ENCODE results near the gene RAVER2.
A peak's percentile ranks its signal among the peaks of the same experiment; 100 is the strongest.
"Not testable (repeated sequence)": the region's sequence is repeated elsewhere in the genome, so short reads cannot be mapped to it uniquely, and the experiment has no call there.

RAVER2 gene

GRCh38 chr1:64744492-64745180, at the start of gene RAVER2:
Gene RAVER2 (plus strand): TSS chr1:64745075. CDS start chr1:64745173, 98 bp downstream.
- peak; percentile 17 for DNase-seq (ENCODE audit: low read depth)

- no peak for DNase-seq (ENCODE audit: low read depth)
Measured at GRCh38 chr1:64696879-64697278, 48.0 kb upstream of the RAVER2 start.

GRCh38 chr1:64699327-64699726, 45.5 kb upstream of the RAVER2 start:
- no peak for DNase-seq (ENCODE audit: low read depth)

- no peak for DNase-seq (ENCODE audit: low read depth)
Measured at GRCh38 chr1:64701071-64701470, 43.8 kb upstream of the RAVER2 start.

GRCh38 chr1:64701886-64702285, 43.0 kb upstream of the RAVER2 start:
- DNase-seq (ENCODE audit: low read depth): no peak

- DNase-seq (ENCODE audit: low read depth): not testable (repeated sequence)
Measured at GRCh38 chr1:64702670-64703069, 42.2 kb upstream of the RAVER2 start.

GRCh38 chr1:64703600-64703999, 41.3 kb upstream of the RAVER2 start:
- DNase-seq (ENCODE audit: low read depth): no peak

- no peak for DNase-seq (ENCODE audit: low read depth)
Measured at GRCh38 chr1:64705591-64705990, 39.3 kb upstream of the RAVER2 start.

- no peak for DNase-seq (ENCODE audit: low read depth)
Measured at GRCh38 chr1:64711266-64711665, 33.6 kb upstream of the RAVER2 start.

GRCh38 chr1:64712049-64712448, 32.8 kb upstream of the RAVER2 start:
- DNase-seq (ENCODE audit: low read depth): no peak

GRCh38 chr1:64715186-64715585, 29.7 kb upstream of the RAVER2 start:
- no peak for DNase-seq (ENCODE audit: low read depth)

GRCh38 chr1:64721135-64721534, 23.7 kb upstream of the RAVER2 start:
- no peak for DNase-seq (ENCODE audit: low read depth)

- no peak for DNase-seq (ENCODE audit: low read depth)
Measured at GRCh38 chr1:64721576-64722145, 23.2 kb upstream of the RAVER2 start.

GRCh38 chr1:64727861-64728260, 17.0 kb upstream of the RAVER2 start:
- DNase-seq (ENCODE audit: low read depth): no peak

GRCh38 chr1:64733581-64734286, 11.1 kb upstream of the RAVER2 start:
- no peak for DNase-seq (ENCODE audit: low read depth)

GRCh38 chr1:64734287-64734652, 10.6 kb upstream of the RAVER2 start:
- DNase-seq (ENCODE audit: low read depth): no peak

- not testable (repeated sequence) for DNase-seq (ENCODE audit: low read depth)
Measured at GRCh38 chr1:64740687-64741086, 4.2 kb upstream of the RAVER2 start.

GRCh38 chr1:64743954-64744491, 852 bp upstream of the RAVER2 start:
- no peak for DNase-seq (ENCODE audit: low read depth)

GRCh38 chr1:64745181-64745985, 508 bp downstream of the RAVER2 start:
- DNase-seq (ENCODE audit: low read depth): no peak

GRCh38 chr1:64745986-64746940, 1.4 kb downstream of the RAVER2 start:
- peak; percentile 2 for DNase-seq (ENCODE audit: low read depth)

GRCh38 chr1:64748222-64748621, 3.3 kb downstream of the RAVER2 start:
- DNase-seq (ENCODE audit: low read depth): no peak
